ENCODE data around the gene CENPW. TPM values are rescaled to one million over a fixed set of nuclear protein-coding genes. Genes with fewer than 3 reads are reported as not detected.

CENPW gene
- total RNA-seq, 1 experiment from 2014 or later, result 62.1 TPM

GRCh38 chr6:126372626-126373025 lies 32.7 kb downstream of the CENPW start:
- intact Hi-C loops (cut with micrococcal nuclease; ENCODE audit: unreplicated experiment), result no loop called here
- in situ Hi-C loops (cut with HindIII; ENCODE audit: low pct_unique_long_range_greater_than_20kb, low sequenced_read_pairs), result no loop called here
- peaks cover 15% of the 10 kb centered on the region for H3K9me3 ChIP-seq (ENCODE audit: control insufficient read depth, insufficient read depth, low read depth, low read length)
- ATAC-seq (no peak), DNase-seq (ENCODE audit: low read depth, low spot score) (no peak)
- TF ChIP-seq POLR2AphosphoS5 (IDR thresholded peaks at IDR 0.05; ENCODE audit: low read depth, low read length) (no peak), TCF7L2 (IDR thresholded peaks at IDR 0.05; ENCODE audit: low read depth, low read length) (no peak), SIN3A (IDR thresholded peaks at IDR 0.05; ENCODE audit: borderline replicate concordance, insufficient read depth, low read depth, low read length) (no peak)
- TF ChIP-seq, protein P1, sequence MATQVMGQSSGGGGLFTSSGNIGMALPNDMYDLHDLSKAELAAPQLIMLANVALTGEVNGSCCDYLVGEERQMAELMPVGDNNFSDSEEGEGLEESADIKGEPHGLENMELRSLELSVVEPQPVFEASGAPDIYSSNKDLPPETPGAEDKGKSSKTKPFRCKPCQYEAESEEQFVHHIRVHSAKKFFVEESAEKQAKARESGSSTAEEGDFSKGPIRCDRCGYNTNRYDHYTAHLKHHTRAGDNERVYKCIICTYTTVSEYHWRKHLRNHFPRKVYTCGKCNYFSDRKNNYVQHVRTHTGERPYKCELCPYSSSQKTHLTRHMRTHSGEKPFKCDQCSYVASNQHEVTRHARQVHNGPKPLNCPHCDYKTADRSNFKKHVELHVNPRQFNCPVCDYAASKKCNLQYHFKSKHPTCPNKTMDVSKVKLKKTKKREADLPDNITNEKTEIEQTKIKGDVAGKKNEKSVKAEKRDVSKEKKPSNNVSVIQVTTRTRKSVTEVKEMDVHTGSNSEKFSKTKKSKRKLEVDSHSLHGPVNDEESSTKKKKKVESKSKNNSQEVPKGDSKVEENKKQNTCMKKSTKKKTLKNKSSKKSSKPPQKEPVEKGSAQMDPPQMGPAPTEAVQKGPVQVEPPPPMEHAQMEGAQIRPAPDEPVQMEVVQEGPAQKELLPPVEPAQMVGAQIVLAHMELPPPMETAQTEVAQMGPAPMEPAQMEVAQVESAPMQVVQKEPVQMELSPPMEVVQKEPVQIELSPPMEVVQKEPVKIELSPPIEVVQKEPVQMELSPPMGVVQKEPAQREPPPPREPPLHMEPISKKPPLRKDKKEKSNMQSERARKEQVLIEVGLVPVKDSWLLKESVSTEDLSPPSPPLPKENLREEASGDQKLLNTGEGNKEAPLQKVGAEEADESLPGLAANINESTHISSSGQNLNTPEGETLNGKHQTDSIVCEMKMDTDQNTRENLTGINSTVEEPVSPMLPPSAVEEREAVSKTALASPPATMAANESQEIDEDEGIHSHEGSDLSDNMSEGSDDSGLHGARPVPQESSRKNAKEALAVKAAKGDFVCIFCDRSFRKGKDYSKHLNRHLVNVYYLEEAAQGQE (IDR thresholded peaks at IDR 0.05; ENCODE audit: insufficient read depth in 1 of 2, low read depth in 2 of 2, low read length in 1 of 2), result no peak
- TF ChIP-seq, protein P2, sequence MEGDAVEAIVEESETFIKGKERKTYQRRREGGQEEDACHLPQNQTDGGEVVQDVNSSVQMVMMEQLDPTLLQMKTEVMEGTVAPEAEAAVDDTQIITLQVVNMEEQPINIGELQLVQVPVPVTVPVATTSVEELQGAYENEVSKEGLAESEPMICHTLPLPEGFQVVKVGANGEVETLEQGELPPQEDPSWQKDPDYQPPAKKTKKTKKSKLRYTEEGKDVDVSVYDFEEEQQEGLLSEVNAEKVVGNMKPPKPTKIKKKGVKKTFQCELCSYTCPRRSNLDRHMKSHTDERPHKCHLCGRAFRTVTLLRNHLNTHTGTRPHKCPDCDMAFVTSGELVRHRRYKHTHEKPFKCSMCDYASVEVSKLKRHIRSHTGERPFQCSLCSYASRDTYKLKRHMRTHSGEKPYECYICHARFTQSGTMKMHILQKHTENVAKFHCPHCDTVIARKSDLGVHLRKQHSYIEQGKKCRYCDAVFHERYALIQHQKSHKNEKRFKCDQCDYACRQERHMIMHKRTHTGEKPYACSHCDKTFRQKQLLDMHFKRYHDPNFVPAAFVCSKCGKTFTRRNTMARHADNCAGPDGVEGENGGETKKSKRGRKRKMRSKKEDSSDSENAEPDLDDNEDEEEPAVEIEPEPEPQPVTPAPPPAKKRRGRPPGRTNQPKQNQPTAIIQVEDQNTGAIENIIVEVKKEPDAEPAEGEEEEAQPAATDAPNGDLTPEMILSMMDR (IDR thresholded peaks at IDR 0.05), result no peak
- no peaks in the 10 kb centered on the region for H3K4me1 ChIP-seq (ENCODE audit: control insufficient read depth, insufficient read depth, low read length)
- POLR2A ChIA-PET, result no interaction called here
- no peaks in the 10 kb centered on the region for H3K36me3 ChIP-seq (ENCODE audit: control insufficient read depth, insufficient read depth, low read length)
- H3K27me3 ChIP-seq (ENCODE audit: control insufficient read depth, insufficient read depth, low read length), result no peaks in the 10 kb centered on the region
- BruUV-seq (replicated peaks), result no TSS peak
- CTCF ChIA-PET, result no interaction called here
- no peak overlapping the region for H3K27ac ChIP-seq (ENCODE audit: low read length)
- H3K4me3 ChIP-seq (ENCODE audit: low read depth in 2 of 2, low read length in 2 of 2), result no peak overlapping the region

- CTCF ChIA-PET, result no interaction called here
Measured at GRCh38 chr6:126373344-126373743, 33.4 kb downstream of the CENPW start.

DNA sequence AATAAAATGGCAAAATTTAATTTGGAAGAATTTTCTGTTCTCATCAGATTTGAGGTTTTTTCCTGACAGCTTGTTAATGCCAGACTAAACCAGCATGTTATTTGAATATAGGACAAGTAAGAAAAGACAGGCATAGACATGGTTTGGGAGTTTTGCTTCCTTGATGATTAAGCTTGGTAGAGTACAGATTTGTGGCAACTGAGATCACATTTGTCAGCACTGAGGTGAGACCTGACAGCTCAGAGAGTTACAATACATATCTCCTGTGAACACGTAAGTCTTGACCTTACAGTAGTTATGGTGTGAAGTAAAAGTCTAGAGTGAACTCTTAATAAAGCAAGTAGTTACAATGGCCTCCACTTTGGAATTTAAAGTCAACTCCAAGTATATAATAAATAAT lies 34.5 kb downstream of the CENPW start:
- in situ Hi-C loops (cut with HindIII; ENCODE audit: low pct_unique_long_range_greater_than_20kb, low sequenced_read_pairs) (no loop called here), intact Hi-C loops (cut with micrococcal nuclease; ENCODE audit: unreplicated experiment) (no loop called here)
- no TSS peak for BruUV-seq (replicated peaks)
- ATAC-seq, result no peak
- ChIA-PET POLR2A (no interaction called here), CTCF (no interaction called here)
- Histone ChIP-seq H3K27me3 (ENCODE audit: control insufficient read depth, insufficient read depth, low read length) (no peaks in the 10 kb centered on the region), H3K4me1 (ENCODE audit: control insufficient read depth, insufficient read depth, low read length) (no peaks in the 10 kb centered on the region), H3K4me3 (ENCODE audit: low read depth in 2 of 2, low read length in 2 of 2) (no peak overlapping the region), H3K27ac (ENCODE audit: low read length) (no peak overlapping the region), H3K36me3 (ENCODE audit: control insufficient read depth, insufficient read depth, low read length) (no peaks in the 10 kb centered on the region), H3K9me3 (ENCODE audit: control insufficient read depth, insufficient read depth, low read depth, low read length) (peaks cover 15% of the 10 kb centered on the region)
- TF ChIP-seq TCF7L2 (IDR thresholded peaks at IDR 0.05; ENCODE audit: low read depth, low read length), result no peak
- no peak for TF ChIP-seq SIN3A (IDR thresholded peaks at IDR 0.05; ENCODE audit: borderline replicate concordance, insufficient read depth, low read depth, low read length)
- TF ChIP-seq POLR2AphosphoS5 (IDR thresholded peaks at IDR 0.05; ENCODE audit: low read depth, low read length), result no peak
- TF ChIP-seq, protein P1 (IDR thresholded peaks at IDR 0.05; ENCODE audit: insufficient read depth in 1 of 2, low read depth in 2 of 2, low read length in 1 of 2), result no peak
- TF ChIP-seq, protein P2 (IDR thresholded peaks at IDR 0.05), result no peak
- DNase-seq (ENCODE audit: low read depth, low spot score), result no peak

More at GRCh38 chr6:126373344-126373743, 33.4 kb downstream of the CENPW start:
- Histone ChIP-seq H3K9me3 (ENCODE audit: control insufficient read depth, insufficient read depth, low read depth, low read length) (peaks cover 15% of the 10 kb centered on the region), H3K36me3 (ENCODE audit: control insufficient read depth, insufficient read depth, low read length) (no peaks in the 10 kb centered on the region), H3K27me3 (ENCODE audit: control insufficient read depth, insufficient read depth, low read length) (no peaks in the 10 kb centered on the region), H3K4me3 (ENCODE audit: low read depth in 2 of 2, low read length in 2 of 2) (no peak overlapping the region), H3K27ac (ENCODE audit: low read length) (no peak overlapping the region), H3K4me1 (ENCODE audit: control insufficient read depth, insufficient read depth, low read length) (no peaks in the 10 kb centered on the region)
- POLR2A ChIA-PET, result no interaction called here
- no peak for TF ChIP-seq SIN3A (IDR thresholded peaks at IDR 0.05; ENCODE audit: borderline replicate concordance, insufficient read depth, low read depth, low read length)
- BruUV-seq (replicated peaks), result no TSS peak
- no peak for ATAC-seq
- in situ Hi-C loops (cut with HindIII; ENCODE audit: low pct_unique_long_range_greater_than_20kb, low sequenced_read_pairs), result no loop called here
- DNase-seq (ENCODE audit: low read depth, low spot score), result no peak
- intact Hi-C loops (cut with micrococcal nuclease; ENCODE audit: unreplicated experiment), result no loop called here
